HG03457 (cell line): ENCODE data around the gene HRK.
A peak's percentile ranks its signal among the peaks of the same experiment; 100 is the strongest.

Experiments used
- ATAC-seq: cut with Tn5 transposase; IDR thresholded peaks from one replicate; pipeline ENCODE4 v1.9.1; 2021; ENCODE audit warnings: moderate number of reproducible peaks; ENCODE audit not compliant: unreplicated experiment

Gene HRK

DNA sequence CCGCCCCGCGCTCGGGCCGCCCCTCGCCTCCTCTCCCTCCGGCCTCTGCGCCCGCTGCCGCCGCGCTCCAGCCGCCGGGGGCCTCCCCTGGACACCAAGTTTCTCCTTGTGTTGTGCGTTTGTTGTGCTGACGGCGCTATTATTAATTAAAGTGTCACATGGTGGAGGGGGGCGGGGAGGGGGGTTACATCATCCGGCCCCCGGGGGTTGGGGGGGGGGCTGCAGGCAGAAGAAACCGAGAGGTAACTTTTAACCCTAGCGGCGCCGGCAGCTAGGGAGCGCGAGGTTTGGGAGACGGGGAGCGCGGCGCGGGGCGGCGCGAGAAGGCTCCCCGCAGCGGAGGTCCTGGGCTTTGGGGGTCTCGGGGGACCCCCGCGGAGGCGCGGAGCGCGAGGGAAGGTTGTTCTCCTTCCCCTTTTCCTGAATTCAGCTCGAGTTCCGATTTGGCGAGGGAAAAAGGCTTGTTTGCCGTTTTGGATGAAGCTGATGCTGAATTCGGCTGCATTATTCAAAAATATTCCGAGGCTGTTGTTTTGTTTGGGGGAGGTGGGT lies at the start of gene HRK:
TSS of gene HRK (minus strand) at position 117 of the 552 bp plus-strand sequence. CDS start 134 bp downstream, outside the sequence.
- no peak for ATAC-seq

DNA sequence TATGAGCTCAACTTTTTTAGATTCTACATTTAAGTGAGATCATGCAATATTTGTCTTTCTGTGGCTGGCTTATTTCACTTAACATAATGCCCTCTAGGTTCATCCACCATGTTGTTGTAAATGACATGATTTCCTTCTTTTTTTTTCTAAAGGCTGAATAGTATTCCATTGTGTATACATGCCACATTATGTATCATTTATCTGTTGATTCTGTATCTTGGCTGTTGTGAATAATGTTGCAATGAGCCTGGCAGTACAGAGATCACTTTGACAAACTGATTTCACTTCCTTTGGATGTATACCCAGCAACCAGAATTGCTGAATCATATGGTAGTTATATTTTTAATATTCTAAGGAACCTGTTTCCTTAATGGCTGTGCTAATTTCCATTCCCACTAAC lies 48.6 kb upstream of the HRK start:
- no peak for ATAC-seq

DNA sequence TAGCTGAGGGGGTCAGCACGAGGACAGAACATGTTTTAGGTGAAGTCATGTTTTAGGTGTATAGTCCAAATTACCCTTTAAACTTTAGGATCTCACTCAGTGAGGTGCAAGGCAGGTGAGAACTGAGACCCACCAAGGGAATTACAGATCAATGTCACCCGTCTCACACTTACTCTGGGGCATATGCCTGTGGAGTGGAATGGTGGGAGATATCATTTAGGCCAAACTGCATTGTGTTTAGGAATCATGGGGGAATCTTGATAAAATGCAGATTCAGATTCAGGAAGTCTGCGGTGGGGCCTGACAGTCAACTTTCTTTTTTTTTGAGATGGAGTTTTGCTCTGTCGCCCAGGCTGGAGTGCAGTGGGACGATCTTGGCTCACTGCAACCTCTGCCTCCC lies 47.3 kb upstream of the HRK start:
- ATAC-seq: no peak

DNA sequence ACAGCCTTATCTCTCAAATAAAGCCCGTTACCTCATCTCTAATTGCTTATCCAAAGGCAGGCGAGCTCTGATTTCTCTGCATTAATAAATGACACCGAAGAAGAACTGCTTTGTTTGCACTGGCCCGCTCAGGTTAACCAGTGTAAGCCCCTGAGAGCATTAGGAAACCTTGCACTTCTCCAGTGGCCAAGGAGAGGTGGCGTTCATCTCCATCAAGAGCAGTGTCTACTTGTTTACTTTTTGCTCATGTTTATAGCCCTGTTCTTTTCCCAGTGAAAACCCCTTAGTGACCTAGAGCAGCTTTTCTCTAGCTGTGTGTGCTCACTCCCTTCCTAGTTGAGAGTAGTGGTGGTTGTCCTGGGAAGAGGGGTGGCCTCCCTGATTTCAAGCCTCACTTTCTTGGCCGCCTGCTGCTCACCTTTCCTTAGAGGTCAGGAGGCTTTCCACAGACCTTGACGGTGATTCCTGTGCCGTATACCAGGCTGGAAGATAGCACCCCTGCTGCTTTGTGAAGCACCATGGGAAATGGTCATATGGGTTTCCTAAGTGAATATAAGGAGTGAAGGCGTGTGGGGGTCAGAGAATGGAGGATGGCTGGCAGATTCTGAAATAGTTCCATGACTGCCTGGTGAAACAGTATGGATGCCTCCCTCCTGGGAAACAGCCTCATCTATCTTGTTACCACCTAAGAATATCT lies 46.2 kb upstream of the HRK start:
- no peak for ATAC-seq

DNA sequence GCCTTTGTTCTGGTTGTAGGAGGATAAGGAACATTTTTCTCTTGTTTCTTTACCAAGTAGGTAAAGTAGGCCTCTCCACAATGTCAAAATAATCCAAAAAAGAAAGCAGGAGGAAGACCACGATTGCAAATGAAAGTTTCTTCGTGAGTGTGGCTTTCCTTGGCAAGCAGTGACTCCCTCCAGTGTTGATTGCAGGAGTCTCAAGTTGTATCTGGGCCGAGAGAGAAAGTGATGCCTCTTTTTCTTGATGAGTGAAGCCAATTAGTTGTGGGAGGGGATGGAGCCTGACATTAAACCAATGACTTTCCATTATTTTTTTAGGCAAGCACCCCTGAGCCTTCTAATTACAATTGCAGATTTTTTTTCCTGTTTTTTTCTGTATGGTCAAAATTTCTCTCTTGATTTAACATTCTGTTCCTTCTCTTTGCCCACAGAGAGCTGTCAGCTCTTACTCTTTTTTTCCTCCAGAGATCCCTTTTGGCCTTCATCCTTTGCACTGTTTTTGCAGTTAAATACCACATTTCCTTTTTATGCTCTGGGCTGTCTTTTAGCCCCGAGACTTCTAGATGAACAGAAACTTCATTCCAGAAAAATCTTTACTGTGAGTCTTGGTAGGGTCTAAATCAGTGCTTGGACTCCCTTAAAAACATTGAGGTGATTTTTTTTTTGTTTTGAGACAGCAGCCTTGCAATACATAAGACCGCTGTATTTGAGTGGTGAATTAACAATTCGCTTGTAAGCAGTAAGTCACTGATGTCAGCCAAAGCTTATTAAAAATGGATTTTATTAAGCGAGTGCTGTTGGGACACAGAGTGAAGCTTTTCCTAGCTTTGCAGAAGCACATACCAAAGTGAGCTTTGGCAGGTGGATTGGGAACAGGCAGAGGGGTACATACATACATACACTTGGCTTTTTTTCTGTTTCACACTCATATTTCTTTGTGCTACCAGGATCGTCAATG lies 45.3 kb upstream of the HRK start:
- no peak for ATAC-seq

DNA sequence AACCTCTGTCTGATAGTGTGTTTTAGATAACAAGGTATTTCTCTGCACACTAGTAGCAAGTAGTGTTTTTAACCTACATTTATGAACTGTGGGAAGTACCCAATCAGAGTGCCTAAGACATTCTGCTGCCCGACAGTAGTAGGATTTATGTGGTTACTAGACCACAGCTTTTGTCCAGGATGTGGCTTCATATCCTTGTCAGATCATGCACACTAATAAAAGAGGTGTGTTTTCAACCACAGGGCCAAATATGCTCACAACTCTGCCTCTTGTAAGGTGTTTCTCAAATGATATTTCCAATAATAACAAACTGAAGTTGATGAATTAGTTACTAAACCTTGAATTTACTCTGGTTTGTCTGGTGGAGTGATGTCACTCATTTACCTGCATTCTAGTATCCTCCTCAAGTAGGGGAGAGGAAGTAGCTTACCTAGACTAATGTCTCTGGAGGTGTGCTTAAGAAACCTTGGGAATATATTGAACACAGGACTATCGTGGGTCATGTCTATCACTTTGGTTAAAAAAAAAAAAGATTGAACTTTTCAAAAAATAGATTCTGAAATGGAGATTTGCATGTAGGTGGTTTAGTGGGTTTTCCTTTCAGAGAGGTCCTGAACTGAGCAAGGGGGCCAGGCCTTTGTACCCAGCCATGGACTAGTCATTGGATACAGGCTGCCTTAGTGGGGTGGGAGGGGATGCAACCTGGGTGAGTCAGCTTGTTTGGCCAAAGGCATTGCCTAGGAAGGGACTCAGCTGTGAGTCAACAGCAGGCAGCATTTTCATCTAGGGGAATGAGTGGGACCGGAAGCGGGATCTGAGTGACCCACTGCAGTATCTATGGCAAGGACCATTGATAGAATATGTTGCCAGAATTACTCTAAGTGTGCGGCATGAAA lies 43.6 kb upstream of the HRK start:
- peak; percentile 84 for ATAC-seq

DNA sequence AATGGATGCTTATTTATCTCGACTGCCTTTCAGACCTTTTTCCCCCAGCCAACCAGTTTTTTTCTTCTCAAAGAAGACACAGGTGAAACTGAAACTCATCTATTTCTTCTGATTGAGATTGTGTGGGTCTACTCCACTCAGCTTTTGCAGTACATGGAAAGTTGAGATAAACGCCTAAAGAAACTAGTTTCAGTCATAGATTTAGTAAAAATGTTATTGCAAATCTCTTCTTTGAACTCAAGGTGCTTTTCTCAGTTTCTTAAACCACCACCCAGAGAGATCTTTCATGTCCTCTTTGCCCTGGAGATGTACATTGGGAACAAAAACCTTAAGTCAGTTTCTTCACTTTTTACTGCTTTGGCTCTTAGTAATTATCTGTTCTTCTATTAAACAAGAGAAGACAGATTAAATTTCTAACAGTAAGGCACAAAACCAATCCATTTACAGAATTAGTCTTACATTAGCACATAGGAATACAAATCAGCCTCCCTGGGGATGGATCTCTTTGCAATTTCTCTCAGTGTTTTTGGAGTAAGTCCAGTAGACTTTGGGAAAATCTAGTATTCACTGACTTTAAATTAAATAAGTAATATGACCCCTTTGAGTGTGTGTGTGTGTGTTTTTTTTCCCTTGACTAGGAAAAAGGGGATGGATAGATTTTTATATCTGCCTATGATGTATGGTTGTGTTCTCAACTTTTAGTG lies 41.1 kb upstream of the HRK start:
- no peak for ATAC-seq

DNA sequence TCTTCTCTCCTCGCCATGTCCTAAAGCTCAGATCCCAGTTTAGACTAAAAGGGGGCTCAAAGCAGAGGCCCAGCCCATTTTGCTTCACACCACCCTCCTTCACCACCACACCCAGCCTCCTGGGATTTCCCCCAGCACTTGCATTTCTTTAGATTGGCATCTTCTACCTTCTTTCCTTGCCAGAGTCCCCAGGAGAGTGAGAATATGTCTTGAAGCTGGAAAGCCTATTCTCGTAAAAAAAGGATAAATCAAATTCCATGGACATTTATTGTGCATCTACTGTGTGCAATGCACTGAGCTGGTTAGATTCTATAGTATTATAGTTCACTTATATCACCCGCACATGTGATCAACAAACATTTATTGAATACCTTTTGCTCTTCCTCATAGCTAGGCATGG lies 39.7 kb upstream of the HRK start:
- no peak for ATAC-seq

DNA sequence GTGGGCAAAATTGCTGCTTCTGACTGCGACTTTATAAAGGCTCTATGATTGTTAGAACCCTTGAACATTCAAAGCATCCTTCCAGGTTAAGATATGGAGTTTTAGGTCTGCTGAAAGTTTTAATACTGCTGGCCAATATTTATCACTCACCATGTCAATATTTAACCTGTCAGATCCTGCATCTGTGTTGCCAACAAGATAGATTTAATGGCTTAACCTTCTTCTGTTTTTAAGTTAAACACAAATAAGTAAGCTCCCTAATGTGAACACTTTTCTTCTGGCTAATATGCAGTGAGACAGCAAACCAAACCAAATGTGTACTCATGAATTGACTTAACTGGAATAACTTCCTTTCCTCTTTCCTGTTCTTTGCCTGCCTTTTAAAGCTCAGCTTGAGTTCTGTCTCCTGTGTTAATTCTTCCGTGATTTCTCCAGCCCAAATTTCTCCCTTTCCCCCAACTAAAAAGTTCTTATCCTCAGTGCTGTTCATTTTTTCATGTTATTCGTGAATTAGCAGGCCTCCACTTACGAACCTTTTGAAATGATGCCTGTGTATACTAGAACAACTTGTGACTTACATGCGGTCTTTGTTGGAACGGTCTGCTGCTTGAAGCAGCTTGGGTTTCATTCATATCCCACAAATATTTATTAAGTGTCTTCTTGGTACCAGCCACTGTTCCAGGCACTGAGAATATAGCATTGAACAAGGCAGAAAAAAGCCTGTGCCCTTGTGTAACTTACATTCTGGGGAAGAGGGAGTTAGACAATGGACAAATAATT lies 38.7 kb upstream of the HRK start:
- no peak for ATAC-seq

DNA sequence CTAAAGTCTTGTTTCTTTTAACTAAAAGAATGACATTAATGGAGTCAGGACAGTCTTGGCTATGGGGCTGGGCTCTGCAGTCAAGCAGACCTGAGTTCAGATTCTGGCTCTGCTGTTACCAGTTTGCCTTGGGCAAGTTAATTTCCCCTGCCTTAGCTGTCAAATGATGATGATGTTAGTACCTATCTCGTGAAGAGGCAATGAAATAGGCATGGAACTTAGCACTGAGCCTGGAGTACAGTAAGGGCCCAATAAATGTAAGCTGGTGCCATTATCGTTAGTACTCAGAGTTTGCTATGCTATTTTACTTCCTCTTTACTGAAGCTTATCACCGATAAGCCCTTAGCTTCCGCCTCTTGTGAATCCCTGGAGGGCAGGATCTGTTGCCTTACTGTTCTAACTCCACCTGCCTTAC lies 38.0 kb upstream of the HRK start:
- no peak for ATAC-seq

DNA sequence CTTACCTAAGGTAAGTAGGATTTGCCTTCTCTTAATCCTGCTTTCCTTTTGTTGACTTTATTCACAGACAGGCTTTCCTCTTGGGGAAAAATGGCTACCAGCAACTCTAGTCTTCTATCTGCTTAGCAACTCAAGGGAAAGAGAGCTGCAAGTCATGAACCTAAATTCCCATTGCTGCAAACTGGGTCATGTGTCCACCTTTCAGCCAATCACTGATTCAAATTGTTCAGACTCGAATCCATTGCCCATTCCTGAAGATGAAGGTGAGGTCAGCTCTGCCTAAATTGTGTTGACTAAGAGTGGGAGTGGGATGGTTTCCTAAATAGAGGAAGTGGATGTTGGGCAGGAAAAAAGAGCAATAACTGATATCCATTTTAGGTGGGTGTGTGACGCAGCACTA lies 37.2 kb upstream of the HRK start:
- ATAC-seq: no peak

DNA sequence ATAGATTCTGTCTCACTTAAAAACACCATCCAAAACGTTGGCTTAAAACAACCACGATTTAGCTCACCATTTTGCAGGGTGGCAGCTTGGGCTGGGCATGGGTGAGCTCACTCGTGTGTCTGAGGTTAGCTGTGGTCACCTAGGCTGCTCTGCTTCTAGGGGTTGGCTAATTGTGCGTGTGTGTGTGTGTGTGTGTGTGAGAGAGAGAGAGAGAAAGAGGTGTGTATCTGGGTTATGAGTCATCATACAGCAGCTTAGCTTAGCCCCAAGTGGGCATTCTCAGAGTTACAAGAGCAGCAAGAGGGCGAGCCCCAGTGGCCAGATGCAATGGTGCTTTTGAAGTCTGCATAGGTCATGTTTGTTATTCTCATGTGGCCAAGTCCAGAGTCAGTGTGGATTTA lies 35.5 kb upstream of the HRK start:
- peak; percentile 84 for ATAC-seq

DNA sequence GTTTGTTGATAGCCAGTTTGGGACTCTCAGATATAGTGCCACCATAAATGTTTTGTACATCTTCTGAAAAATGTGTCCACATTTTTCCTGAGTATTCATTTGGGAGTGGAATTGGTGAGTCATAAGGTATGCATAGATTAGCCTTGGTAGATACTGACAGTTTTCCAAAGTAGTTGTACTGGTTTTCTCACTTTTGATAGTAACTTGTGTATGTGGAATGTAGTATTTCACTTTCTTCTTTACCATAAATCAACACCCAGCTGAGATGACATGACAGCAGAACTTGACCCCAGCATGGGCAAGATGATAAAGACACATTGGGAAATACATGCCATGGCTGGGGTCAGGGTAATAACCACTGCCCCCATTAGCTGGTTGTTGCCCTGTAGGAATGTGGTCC lies 34.9 kb upstream of the HRK start:
- no peak for ATAC-seq

DNA sequence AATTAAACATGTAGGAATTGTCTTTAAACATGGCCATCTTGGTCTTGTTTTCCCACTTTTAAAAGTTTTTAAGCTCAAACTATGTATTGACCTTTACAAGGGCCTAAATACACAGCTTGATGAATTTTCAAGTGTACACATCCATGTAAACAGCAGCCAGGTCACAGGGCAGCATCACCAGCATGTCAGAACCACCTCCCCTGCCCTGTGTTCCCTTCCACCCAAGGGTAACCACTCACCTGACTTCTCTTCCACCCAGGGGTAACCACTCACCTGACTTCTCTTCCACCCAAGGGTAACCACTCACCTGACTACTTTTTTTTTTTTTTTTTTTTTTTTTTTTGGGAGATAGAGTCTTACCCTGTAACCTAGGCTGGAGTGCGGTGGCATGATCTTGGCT lies 34.1 kb upstream of the HRK start:
- no peak for ATAC-seq

DNA sequence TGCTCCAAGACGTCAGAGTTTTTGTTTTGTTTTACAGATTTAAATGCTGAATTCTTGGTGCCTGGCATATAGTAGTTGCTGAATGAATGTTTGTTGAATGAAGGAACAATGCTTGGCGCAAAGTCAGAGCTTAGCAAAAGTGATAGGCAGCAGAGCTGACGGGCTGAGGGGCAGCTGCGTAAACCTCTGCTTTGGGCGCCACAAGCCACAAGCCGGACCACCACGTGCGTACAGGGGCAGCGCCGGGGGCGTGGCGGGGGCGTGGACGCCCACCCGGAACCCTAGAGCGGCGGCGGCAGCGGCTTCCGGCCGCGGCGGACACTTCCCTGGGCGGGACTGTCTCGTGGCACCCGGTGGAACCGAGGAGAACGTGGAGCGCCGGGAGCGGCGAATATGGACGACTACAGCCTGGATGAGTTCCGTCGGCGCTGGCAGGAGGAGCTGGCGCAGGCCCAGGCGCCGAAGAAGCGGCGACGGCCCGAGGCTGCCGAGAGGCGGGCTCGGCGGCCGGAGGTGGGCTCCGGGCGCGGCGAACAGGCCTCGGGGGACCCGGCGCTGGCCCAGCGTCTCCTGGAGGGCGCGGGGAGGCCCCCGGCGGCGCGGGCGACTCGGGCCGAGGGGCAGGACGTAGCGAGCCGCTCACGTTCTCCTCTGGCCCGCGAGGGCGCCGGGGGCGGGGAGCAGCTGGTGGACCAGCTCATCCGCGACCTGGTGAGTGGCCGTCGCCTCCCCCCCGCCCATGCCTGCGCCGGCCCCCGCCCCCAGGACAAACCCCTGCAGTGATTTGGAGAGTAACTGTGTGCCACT lies 29.6 kb upstream of the HRK start, which contains the start of gene FBXW8:
TSS of gene FBXW8 (plus strand) at position 306 of the 807 bp plus-strand sequence. CDS start at position 394, 88 bp downstream.
- peak; percentile 81 for ATAC-seq

DNA sequence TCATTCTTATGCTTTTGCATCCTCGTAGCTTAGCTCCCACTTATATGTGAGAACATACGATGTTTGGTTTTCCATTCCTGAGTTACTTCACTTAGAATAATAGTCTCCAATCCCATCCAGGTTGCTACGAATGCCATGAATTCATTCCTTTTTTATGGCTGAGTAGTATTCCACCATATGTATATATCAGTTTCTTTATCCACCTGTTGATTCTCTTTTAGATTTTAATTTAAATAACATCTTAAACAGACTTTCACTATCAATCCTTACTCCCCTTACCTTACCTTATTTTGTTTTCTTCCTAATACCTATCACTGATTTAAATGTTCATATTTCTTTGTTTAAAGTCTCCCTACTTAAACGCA lies 29.0 kb upstream of the HRK start:
- no peak for ATAC-seq

DNA sequence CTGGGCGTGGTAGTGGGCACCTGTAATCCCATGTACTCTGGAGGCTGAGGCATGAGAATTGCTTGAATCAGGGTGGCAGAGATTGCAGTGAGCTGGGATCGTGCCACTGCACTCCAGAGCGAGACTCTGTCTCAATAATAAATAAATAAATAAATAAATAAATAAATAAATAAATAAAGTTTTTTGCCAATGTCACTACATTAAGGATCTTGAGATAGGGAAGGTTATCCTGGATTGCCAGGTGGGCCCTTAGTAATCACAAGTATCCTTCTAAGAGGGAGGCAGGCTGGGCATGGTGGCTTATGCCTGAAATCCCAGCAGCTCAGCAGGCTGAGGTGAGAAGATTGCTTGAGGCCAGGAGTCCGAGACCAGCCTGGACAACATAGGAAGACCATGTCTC lies 25.0 kb upstream of the HRK start:
- ATAC-seq: no peak

DNA sequence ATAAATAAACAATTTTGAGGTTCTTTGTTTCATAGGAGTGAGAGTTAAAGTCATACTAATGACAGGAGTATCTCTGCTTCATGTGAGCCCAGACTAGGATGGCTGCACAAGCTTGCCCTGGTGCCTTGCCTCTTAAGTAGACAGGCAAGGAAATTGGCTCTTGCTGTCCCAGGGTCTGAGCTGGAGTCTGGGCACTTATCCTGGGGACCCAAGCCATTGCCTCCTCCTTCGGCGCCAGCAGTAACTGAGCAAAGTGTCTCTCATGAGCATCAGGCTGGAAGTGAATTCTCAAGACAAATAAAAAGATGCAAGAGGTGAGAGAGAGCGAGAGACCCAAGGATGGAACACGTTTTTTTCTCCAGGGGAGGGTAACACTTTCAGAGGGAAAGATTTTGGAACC lies 22.6 kb upstream of the HRK start:
- ATAC-seq: no peak

DNA sequence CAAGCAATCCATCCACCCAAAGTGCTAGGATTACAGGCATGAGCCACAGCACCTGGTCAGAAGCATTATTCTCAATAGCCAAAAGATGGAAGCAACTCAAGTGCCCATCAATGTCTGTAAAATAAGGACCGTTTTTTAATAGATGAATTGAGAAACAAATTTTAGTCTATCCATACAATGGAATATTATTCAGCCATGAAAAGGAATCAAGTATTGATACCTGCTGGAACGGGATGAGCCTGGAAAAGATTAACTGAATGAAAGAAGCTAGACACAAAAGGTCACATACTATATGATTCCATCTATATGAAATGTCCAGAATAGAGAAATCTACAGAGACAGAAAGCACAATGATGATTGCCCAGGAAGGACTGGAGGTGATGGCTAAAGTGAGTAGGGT lies 20.4 kb upstream of the HRK start:
- no peak for ATAC-seq
